KOPT-K1 (cell line): ENCODE measurements around the gene TMOD2.
"Not testable (repeated sequence)": the region's sequence is repeated elsewhere in the genome, so short reads cannot be mapped to it uniquely, and the experiment has no call there.

Source experiments
- H3K27ac ChIP-seq: fragments of 200-600 bp; sonication (generic); 2 replicates; pipeline ENCODE4 v1.5.1; 2016; ENCODE audit warnings: antibody characterized with exemption, mild to moderate bottlenecking, low read depth, low read length; ENCODE audit not compliant: poor library complexity, severe bottlenecking
- H3K36me3 ChIP-seq: fragments of 200-600 bp; sonication (generic); 2 replicates; pipeline ENCODE4 v1.5.1; 2017; ENCODE audit warnings: antibody characterized with exemption, mild to moderate bottlenecking, low read length, moderate library complexity; ENCODE audit not compliant: insufficient read depth
- H3K9me3 ChIP-seq: fragments of 200-600 bp; sonication (generic); 2 replicates; pipeline ENCODE4 v1.5.1; 2017; ENCODE audit warnings: antibody characterized with exemption, low read length, mild to moderate bottlenecking; ENCODE audit not compliant: insufficient read depth, poor library complexity, severe bottlenecking

TMOD2 gene

GRCh38 chr15:51775967-51776816 lies 24.8 kb downstream of the TMOD2 start:
- Histone ChIP-seq H3K27ac (no peak overlapping the region), H3K36me3 (peaks cover 9% of the 10 kb centered on the region; the same call in 1 of the 2 replicates)

GRCh38 chr15:51776952-51777569 lies 25.7 kb downstream of the TMOD2 start:
- Histone ChIP-seq H3K36me3 (peaks cover 15% of the 10 kb centered on the region), H3K9me3 (no peaks in the 10 kb centered on the region), H3K27ac (no peak overlapping the region)

More at GRCh38 chr15:51775967-51776816, 24.8 kb downstream of the TMOD2 start:
- H3K9me3 ChIP-seq = no peaks in the 10 kb centered on the region

- H3K36me3 ChIP-seq = peaks cover 16% of the 10 kb centered on the region; the same call in 1 of the 2 replicates
- no peak overlapping the region for H3K27ac ChIP-seq
- H3K9me3 ChIP-seq = no peaks in the 10 kb centered on the region
These were observed 29.2 kb downstream of the TMOD2 start for GRCh38 chr15:51780636-51781035.

- H3K9me3 ChIP-seq = no peaks in the 10 kb centered on the region
- no peak overlapping the region for H3K27ac ChIP-seq
- peaks cover 21% of the 10 kb centered on the region for H3K36me3 ChIP-seq
These were observed 30.1 kb downstream of the TMOD2 start for GRCh38 chr15:51781506-51781905.

- H3K27ac ChIP-seq = no peak overlapping the region
- peaks cover 28% of the 10 kb centered on the region for H3K36me3 ChIP-seq
- no peaks in the 10 kb centered on the region for H3K9me3 ChIP-seq
These were observed 31.0 kb downstream of the TMOD2 start for GRCh38 chr15:51782357-51782896.

GRCh38 chr15:51783967-51784366 lies 32.6 kb downstream of the TMOD2 start:
- no peaks in the 10 kb centered on the region for H3K9me3 ChIP-seq
- peaks cover 28% of the 10 kb centered on the region for H3K36me3 ChIP-seq
- no peak overlapping the region for H3K27ac ChIP-seq

GRCh38 chr15:51787130-51787529 lies 35.7 kb downstream of the TMOD2 start:
- H3K27ac ChIP-seq, H3K9me3 ChIP-seq: not testable (repeated sequence)

GRCh38 chr15:51792474-51792873 lies 41.1 kb downstream of the TMOD2 start:
- H3K27ac ChIP-seq, H3K9me3 ChIP-seq, H3K36me3 ChIP-seq: not testable (repeated sequence)

More at GRCh38 chr15:51787130-51787529, 35.7 kb downstream of the TMOD2 start:
- peaks cover 22% of the 10 kb centered on the region for H3K36me3 ChIP-seq

GRCh38 chr15:51793521-51794305 lies 42.3 kb downstream of the TMOD2 start:
- Histone ChIP-seq H3K27ac (no peak overlapping the region), H3K36me3 (peaks cover 4% of the 10 kb centered on the region; the same call in 1 of the 2 replicates), H3K9me3 (no peaks in the 10 kb centered on the region)

- Histone ChIP-seq H3K27ac (no peak overlapping the region), H3K36me3 (peaks cover 13% of the 10 kb centered on the region), H3K9me3 (no peaks in the 10 kb centered on the region)
These were observed 45.5 kb downstream of the TMOD2 start for GRCh38 chr15:51796847-51797401.

GRCh38 chr15:51798281-51798680 lies 46.9 kb downstream of the TMOD2 start:
- Histone ChIP-seq H3K36me3 (peaks cover 13% of the 10 kb centered on the region), H3K27ac (no peak overlapping the region), H3K9me3 (no peaks in the 10 kb centered on the region)

- H3K36me3 ChIP-seq = peaks cover 13% of the 10 kb centered on the region
- no peaks in the 10 kb centered on the region for H3K9me3 ChIP-seq
- H3K27ac ChIP-seq = no peak overlapping the region
These were observed 48.2 kb downstream of the TMOD2 start for GRCh38 chr15:51799282-51800252.

GRCh38 chr15:51801391-51801835 lies 50.0 kb downstream of the TMOD2 start:
- no peak overlapping the region for H3K27ac ChIP-seq
- peaks cover 17% of the 10 kb centered on the region for H3K36me3 ChIP-seq
- H3K9me3 ChIP-seq = no peaks in the 10 kb centered on the region

- no peak overlapping the region for H3K27ac ChIP-seq
- no peaks in the 10 kb centered on the region for H3K9me3 ChIP-seq
- peaks cover 22% of the 10 kb centered on the region for H3K36me3 ChIP-seq
These were observed 51.2 kb downstream of the TMOD2 start for GRCh38 chr15:51802593-51802992.
